H1 (cell line): ENCODE data around the gene ICA1. TPM values are rescaled to one million over a fixed set of nuclear protein-coding genes. Genes with fewer than 3 reads are reported as not detected.

ENCODE experiments used
- CTCF ChIA-PET: fragments of 300-600 bp; sonication (Branson Sonifier 250); formaldehyde crosslinking; loops from one replicate; lab custom pipeline; 2021; ENCODE audit not compliant: partially characterized antibody; lab: Charles Lee
- POLR2A ChIA-PET: fragments of 300-600 bp; sonication (Branson Sonifier 250); formaldehyde crosslinking; loops from one replicate; lab custom pipeline; 2021; ENCODE audit warnings: inconsistent platforms; ENCODE audit not compliant: partially characterized antibody; lab: Charles Lee
- DNase-seq, 2 experiments: peaks; one replicate each; pipeline versions ENCODE4 v3.0.0 to v3.0.0-alpha.2; 2010 to 2022; ENCODE audit warnings: low spot score in 2 of 2, low read depth in 1 of 2, mixed read lengths in 1 of 2
- FAIRE-seq: peaks from 2 replicates; lab custom pipeline; 2011; peaks lifted over from hg19 to GRCh38; lab: Jason Lieb, UNC
- H2AFZ ChIP-seq: 2 replicates; pipeline ENCODE4 v1.8.1; 2012; ENCODE audit warnings: low read length, inconsistent platforms
- H2AK5ac ChIP-seq: 2 replicates; pipeline ENCODE4 v1.6.1; 2013; ENCODE audit warnings: low read depth, low read length
- H2BK120ac ChIP-seq: replicated peaks from 2 replicates; pipeline ENCODE3; 2013; ENCODE audit warnings: low read depth, low read length, inconsistent platforms
- H2BK12ac ChIP-seq: 2 replicates; pipeline ENCODE4 v1.6.1; 2013; ENCODE audit warnings: low read depth, low read length
- H2BK15ac ChIP-seq: 2 replicates; pipeline ENCODE4 v1.6.1; 2013; ENCODE audit warnings: low read length
- H2BK20ac ChIP-seq: 2 replicates; pipeline ENCODE4 v1.6.1; 2013; ENCODE audit warnings: low read length
- H2BK5ac ChIP-seq: 2 replicates; pipeline ENCODE4 v1.6.1; 2013; ENCODE audit warnings: low read depth, low read length
- H3K14ac ChIP-seq: 2 replicates; pipeline ENCODE4 v1.6.1; 2013; ENCODE audit warnings: inconsistent platforms; ENCODE audit not compliant: insufficient read length
- H3K18ac ChIP-seq: 2 replicates; pipeline ENCODE4 v1.6.1; 2013; ENCODE audit warnings: low read length; ENCODE audit errors: extremely low read depth
- H3K23ac ChIP-seq: 2 replicates; pipeline ENCODE4 v1.6.1; 2013; ENCODE audit warnings: inconsistent platforms; ENCODE audit not compliant: insufficient read length
- H3K23me2 ChIP-seq: 2 replicates; pipeline ENCODE4 v1.6.1; 2013; ENCODE audit warnings: low read depth, low read length
- H3K27ac ChIP-seq: 2 replicates; pipeline ENCODE4 v1.6.1; 2011; ENCODE audit warnings: low read depth, low read length, inconsistent platforms
- H3K27me3 ChIP-seq, 4 experiments: replicated peaks in 1 of 4; 1 replicate in 1 of 4; 2 replicates in 3 of 4; pipeline versions ENCODE4 v1.6.1 to v1.8.1; 2011 to 2013; ENCODE audit warnings: low read length in 3 of 4, mild to moderate bottlenecking in 3 of 4, inconsistent platforms in 2 of 4, mixed read lengths in 2 of 4, moderate library complexity in 1 of 4; ENCODE audit not compliant: control insufficient read depth in 3 of 4, insufficient read depth in 3 of 4; ENCODE audit errors: extremely low read depth in 1 of 4
- H3K36me3 ChIP-seq, 4 experiments: 2 replicates each; pipeline versions ENCODE4 v1.6.1 to v1.8.1; 2011 to 2013; ENCODE audit warnings: mild to moderate bottlenecking in 4 of 4, low read length in 3 of 4, moderate library complexity in 2 of 4, control low read depth in 1 of 4, inconsistent platforms in 1 of 4; ENCODE audit not compliant: insufficient read depth in 4 of 4, control insufficient read depth in 2 of 4
- H3K4ac ChIP-seq: replicated peaks from 2 replicates; pipeline ENCODE3; 2013; ENCODE audit warnings: low read length, low read depth, mixed read lengths, inconsistent platforms; ENCODE audit not compliant: insufficient read length
- H3K4me1 ChIP-seq, 4 experiments: replicated peaks in 1 of 4; 1 replicate in 1 of 4; 2 replicates in 3 of 4; pipeline versions ENCODE4 v1.6.1 to v1.8.1; 2011 to 2013; ENCODE audit warnings: low read length in 3 of 4, inconsistent platforms in 2 of 4, mixed read lengths in 1 of 4; ENCODE audit not compliant: insufficient read depth in 4 of 4, control insufficient read depth in 3 of 4
- H3K4me2 ChIP-seq, 2 experiments: 2 replicates each; pipeline versions ENCODE4 v1.6.1 to v1.8.1; 2011 to 2013; ENCODE audit warnings: low read depth in 2 of 2, low read length in 2 of 2, control low read depth in 1 of 2, inconsistent platforms in 1 of 2, mild to moderate bottlenecking in 1 of 2; ENCODE audit not compliant: insufficient read depth in 1 of 2
- H3K4me3 ChIP-seq, 4 experiments: fragments of 200-600, 300-600 bp in 1 of 4; sonication (generic), shearing (Covaris generic), sonication (Bioruptor Twin) in 1 of 4; 2 replicates each; pipeline versions ENCODE4 v1.5.1 to v1.8.1; 2011 to 2016; ENCODE audit warnings: low read length in 4 of 4, low read depth in 3 of 4, control low read depth in 2 of 4, inconsistent platforms in 2 of 4, mild to moderate bottlenecking in 2 of 4, mixed read lengths in 1 of 4, moderate library complexity in 1 of 4; ENCODE audit not compliant: insufficient read depth in 2 of 4; ENCODE audit errors: extremely low read depth in 1 of 4
- H3K56ac ChIP-seq: replicated peaks from 2 replicates; pipeline ENCODE3; 2013; ENCODE audit warnings: low read depth, mild to moderate bottlenecking, mixed read lengths, low read length, inconsistent platforms; ENCODE audit not compliant: insufficient read length
- H3K79me1 ChIP-seq: 2 replicates; pipeline ENCODE4 v1.6.1; 2013; ENCODE audit warnings: low read depth, low read length, control low read depth
- H3K79me2 ChIP-seq, 2 experiments: 2 replicates each; pipeline versions ENCODE4 v1.6.1 to v1.8.1; 2012 to 2013; ENCODE audit warnings: low read length in 2 of 2, mild to moderate bottlenecking in 2 of 2, inconsistent platforms in 1 of 2; ENCODE audit not compliant: insufficient read depth in 2 of 2, control insufficient read depth in 1 of 2
- H3K9ac ChIP-seq, 4 experiments: replicated peaks in 1 of 4; 1 replicate in 1 of 4; 2 replicates in 3 of 4; pipeline versions ENCODE4 v1.6.1 to v1.8.1; 2011 to 2013; ENCODE audit warnings: low read depth in 3 of 4, low read length in 3 of 4, control low read depth in 2 of 4, mild to moderate bottlenecking in 2 of 4, moderate library complexity in 2 of 4, inconsistent platforms in 1 of 4; ENCODE audit errors: extremely low read depth in 1 of 4
- H3K9me3 ChIP-seq, 2 experiments: 2 replicates each; pipeline versions ENCODE4 v1.6.1 to v1.8.1; 2012 to 2013; ENCODE audit warnings: mild to moderate bottlenecking in 2 of 2, moderate library complexity in 2 of 2, control low read depth in 1 of 2, inconsistent platforms in 1 of 2, low read depth in 1 of 2, low read length in 1 of 2, mixed read lengths in 1 of 2; ENCODE audit not compliant: insufficient read depth in 2 of 2
- H4K20me1 ChIP-seq, 2 experiments: replicated peaks in 1 of 2; 2 replicates each; pipeline versions ENCODE3 to v1.8.1; 2011 to 2013; ENCODE audit warnings: inconsistent platforms in 2 of 2, low read length in 2 of 2, mild to moderate bottlenecking in 1 of 2; ENCODE audit not compliant: insufficient read depth in 2 of 2, control insufficient read depth in 1 of 2
- H4K5ac ChIP-seq: 2 replicates; pipeline ENCODE4 v1.6.1; 2013; ENCODE audit warnings: low read length, low read depth, mixed read lengths, inconsistent platforms; ENCODE audit not compliant: insufficient read length
- H4K8ac ChIP-seq: 2 replicates; pipeline ENCODE4 v1.8.0; 2013; ENCODE audit warnings: mild to moderate bottlenecking, moderate library complexity, low read length, inconsistent platforms; ENCODE audit not compliant: insufficient read depth; ENCODE audit errors: extremely low read depth
- H4K91ac ChIP-seq: replicated peaks from 2 replicates; pipeline ENCODE3; 2013; ENCODE audit warnings: low read length, mixed read lengths, inconsistent platforms; ENCODE audit not compliant: insufficient read length
- ATF3 ChIP-seq: IDR thresholded peaks from 2 replicates; pipeline ENCODE4 v1.6.1; 2011; ENCODE audit warnings: low read depth, mild to moderate bottlenecking, low read length; ENCODE audit not compliant: insufficient read depth
- CTBP2 ChIP-seq: IDR thresholded peaks from 2 replicates; pipeline ENCODE4 v1.7.0; 2011; ENCODE audit warnings: borderline replicate concordance, mild to moderate bottlenecking, moderate library complexity, mixed read lengths, low read length; ENCODE audit not compliant: insufficient read depth, insufficient read length
- GABPA ChIP-seq: IDR thresholded peaks from 2 replicates; pipeline ENCODE4 v1.6.1; 2011; ENCODE audit warnings: mild to moderate bottlenecking, low read length, moderate library complexity, borderline replicate concordance; ENCODE audit not compliant: insufficient read depth
- HDAC2 ChIP-seq, 2 experiments: fragments of 300-600 bp in 1 of 2; sonication (generic) in 1 of 2; IDR thresholded peaks; 2 replicates each; pipeline ENCODE4 v1.6.1; 2011 to 2012; ENCODE audit warnings: low read depth in 2 of 2, low read length in 2 of 2, mild to moderate bottlenecking in 2 of 2, moderate library complexity in 2 of 2, borderline replicate concordance in 1 of 2, inconsistent platforms in 1 of 2
- JUN ChIP-seq: IDR thresholded peaks from 2 replicates; pipeline ENCODE4 v1.6.1; 2011; ENCODE audit warnings: low read depth, mild to moderate bottlenecking, improper control_type of control experiment, low read length
- JUND ChIP-seq: IDR thresholded peaks from 2 replicates; pipeline ENCODE4 v1.6.1; 2011; ENCODE audit warnings: mild to moderate bottlenecking, improper control_type of control experiment, low read length
- NANOG ChIP-seq: IDR thresholded peaks from 2 replicates; pipeline ENCODE4 v1.6.1; 2011; ENCODE audit warnings: low read length, low read depth, mild to moderate bottlenecking, inconsistent platforms; ENCODE audit not compliant: insufficient read depth, poor library complexity, severe bottlenecking
- NRF1 ChIP-seq: IDR thresholded peaks from 2 replicates; pipeline ENCODE4 v1.6.1; 2011; ENCODE audit warnings: mild to moderate bottlenecking, low read depth, low read length, improper control_type of control experiment
- PHF8 ChIP-seq: fragments of 200-600 bp; sonication (generic); conservative IDR thresholded peaks from 2 replicates; pipeline ENCODE4 v1.7.1; 2012; ENCODE audit warnings: low read depth, mild to moderate bottlenecking, inconsistent platforms, low read length, moderate library complexity
- SP4 ChIP-seq: IDR thresholded peaks from 2 replicates; pipeline ENCODE4 v1.6.1; 2012; ENCODE audit warnings: low read length, inconsistent platforms
- TAF1 ChIP-seq: IDR thresholded peaks from 2 replicates; pipeline ENCODE4 v1.6.1; 2011; ENCODE audit warnings: mild to moderate bottlenecking, low read depth, low read length
- TCF12 ChIP-seq: IDR thresholded peaks from 2 replicates; pipeline ENCODE4 v1.6.1; 2011; ENCODE audit warnings: low read depth, mild to moderate bottlenecking, low read length
- WGBS, 2 experiments: shearing (Covaris generic) in 1 of 2; methylation state at CpG; one replicate each; pipeline versions ENCODE4 v1.1.6 to v1.1.7; 2013 to 2015; ENCODE audit warnings: low lambda C conversion rate in 2 of 2, mixed read lengths in 2 of 2, inconsistent platforms in 1 of 2, low coverage in 1 of 2, missing lambda C conversion rate in 1 of 2; ENCODE audit not compliant: insufficient replicate concordance in 2 of 2, insufficient coverage in 1 of 2, insufficient read length in 1 of 2; ENCODE audit errors: extremely low coverage in 1 of 2, missing lambda C conversion rate in 1 of 2; 5-methylcytosine and 5-hydroxymethylcytosine counted together
- polyA plus RNA-seq, 7 experiments: library from polyadenylated mRNA; depleted of rRNA in 3 of 7; stranded (reverse) in 5 of 7; unstranded in 2 of 7; fragments of >200 nt in 5 of 7; fragments of 200-250 nt in 2 of 7; gene quantifications; 1 replicate in 5 of 7; 2 replicates in 1 of 7; 4 replicates in 1 of 7; pipeline versions ENCODE4 v1.2.1 to v1.2.3, GENCODE V29; 2011 to 2013; ENCODE audit warnings: missing spikeins in 2 of 7, mixed read lengths in 2 of 7
- total RNA-seq: library from RNA; stranded (reverse); fragmentation: NEBNext Ultra II Directional; extraction: Animal tissue kit (Norgen Biotek cat#: 25700); gene quantifications from 2 replicates; pipeline ENCODE4 v1.2.1, GENCODE V29; 2021

ICA1 gene
- total and polyA plus RNA-seq, 2 of the 8 experiments (the other 6 are each of a cell fraction or from before 2014, with no cell fraction given): 14.9 to 37.1 TPM

DNA sequence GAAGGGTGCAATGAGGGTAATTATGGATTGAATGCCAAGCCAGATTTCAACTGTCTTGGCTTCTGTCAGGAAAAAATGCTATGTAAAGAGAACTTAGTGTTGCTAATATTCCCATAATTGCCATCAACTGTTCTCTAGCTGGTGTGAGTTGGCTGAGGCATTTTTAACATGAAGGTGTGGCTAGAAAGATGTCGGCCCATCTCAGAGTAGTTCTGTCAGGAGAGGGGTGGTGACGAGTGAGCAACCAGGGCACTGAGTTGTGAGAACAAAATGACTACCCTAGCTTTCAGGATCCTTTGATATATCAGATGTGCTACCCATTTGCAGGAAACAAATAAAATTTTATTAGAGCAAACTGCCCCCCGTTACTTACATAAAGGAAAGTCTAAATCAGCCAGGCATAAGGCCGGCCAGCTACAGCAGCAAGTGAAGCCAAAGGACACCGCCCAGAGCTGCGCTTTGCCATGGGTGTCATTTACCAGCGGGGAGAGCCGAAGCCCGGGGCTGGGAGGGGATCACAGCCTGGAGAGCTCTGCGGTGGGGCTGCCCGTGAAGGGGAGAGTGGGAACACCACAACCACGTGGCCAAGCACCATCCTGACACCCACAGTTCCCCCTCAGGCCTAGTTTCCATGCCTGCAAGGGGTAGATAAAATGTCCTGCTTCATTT, 141.4 kb downstream of the ICA1 start:
- FAIRE-seq: no peak
- no peak overlapping the region for H2BK12ac ChIP-seq
- no peak for TF ChIP-seq PHF8
- no peak for TF ChIP-seq JUN
- TF ChIP-seq GABPA: no peak
- TF ChIP-seq NANOG: no peak
- TF ChIP-seq ATF3: no peak
- TF ChIP-seq TAF1: no peak
- no peak for TF ChIP-seq JUND
- TF ChIP-seq HDAC2 (IDR thresholded peaks at IDR 0.05; ENCODE audit: borderline replicate concordance in 1 of 2, low read depth in 2 of 2, low read length in 2 of 2): no peak
- TF ChIP-seq NRF1: no peak
- no peak for TF ChIP-seq SP4
- TF ChIP-seq CTBP2: no peak
- TF ChIP-seq TCF12: no peak

More for the DNA sequence above, 141.4 kb downstream of the ICA1 start:
- Histone ChIP-seq H4K91ac (no peak overlapping the region), H2BK20ac (no peak overlapping the region), H3K9me3 (no peaks in the 10 kb centered on the region), H3K9ac (no peak overlapping the region), H3K23me2 (no peaks in the 10 kb centered on the region; the same call in 1 of the 2 replicates), H2AFZ (no peak overlapping the region), H3K4ac (no peak overlapping the region), H2AK5ac (no peak overlapping the region), H3K79me2 (no peaks in the 10 kb centered on the region), H2BK120ac (no peak overlapping the region), H3K4me2 (no peak overlapping the region), H3K23ac (no peak overlapping the region), H2BK15ac (no peak overlapping the region), H2BK5ac (no peak overlapping the region), H4K20me1 (no peaks in the 10 kb centered on the region), H3K18ac (no peak overlapping the region), H4K8ac (0 out of 2 replicates have a peak overlapping the region, but pooled peaks have one; percentile 5), H3K4me1 (peaks cover 0 to 7% (median 2%) of the 10 kb centered on the region in 4 experiments; a peak in 3 of 7 replicates), H3K36me3 (no peaks in the 10 kb centered on the region), H3K14ac (no peak overlapping the region), H3K27ac (no peak overlapping the region), H3K27me3 (no peaks in the 10 kb centered on the region), H3K4me3 (no peak overlapping the region), H3K79me1 (no peaks in the 10 kb centered on the region), H4K5ac (no peak overlapping the region), H3K56ac (no peak overlapping the region)
- DNase-seq: no peak
- ChIA-PET POLR2A (no interaction called here), CTCF (interaction anchor here (0.7 to 0.8 kb wide), 2 partner anchors 97 to 1918 kb away, joined by 3 read pairs; no protein-coding TSS in a partner anchor)
- WGBS, 2 experiments: 93% methylated on average over 12 of the region's 12 CpGs; no CpG with 5 or more reads in 1 of the 2 experiments
